Amniotic stem cell (primary cell): Measurements from ENCODE around the gene ANKRD35.
A peak's percentile ranks its signal among the peaks of the same experiment; 100 is the strongest.
"Not testable (repeated sequence)": the region's sequence is repeated elsewhere in the genome, so short reads cannot be mapped to it uniquely, and the experiment has no call there.

Experiments used
- DNase-seq: peaks from one replicate; lab custom pipeline; 2025; lab: John Stamatoyannopoulos, UW

ANKRD35 gene, protein sequence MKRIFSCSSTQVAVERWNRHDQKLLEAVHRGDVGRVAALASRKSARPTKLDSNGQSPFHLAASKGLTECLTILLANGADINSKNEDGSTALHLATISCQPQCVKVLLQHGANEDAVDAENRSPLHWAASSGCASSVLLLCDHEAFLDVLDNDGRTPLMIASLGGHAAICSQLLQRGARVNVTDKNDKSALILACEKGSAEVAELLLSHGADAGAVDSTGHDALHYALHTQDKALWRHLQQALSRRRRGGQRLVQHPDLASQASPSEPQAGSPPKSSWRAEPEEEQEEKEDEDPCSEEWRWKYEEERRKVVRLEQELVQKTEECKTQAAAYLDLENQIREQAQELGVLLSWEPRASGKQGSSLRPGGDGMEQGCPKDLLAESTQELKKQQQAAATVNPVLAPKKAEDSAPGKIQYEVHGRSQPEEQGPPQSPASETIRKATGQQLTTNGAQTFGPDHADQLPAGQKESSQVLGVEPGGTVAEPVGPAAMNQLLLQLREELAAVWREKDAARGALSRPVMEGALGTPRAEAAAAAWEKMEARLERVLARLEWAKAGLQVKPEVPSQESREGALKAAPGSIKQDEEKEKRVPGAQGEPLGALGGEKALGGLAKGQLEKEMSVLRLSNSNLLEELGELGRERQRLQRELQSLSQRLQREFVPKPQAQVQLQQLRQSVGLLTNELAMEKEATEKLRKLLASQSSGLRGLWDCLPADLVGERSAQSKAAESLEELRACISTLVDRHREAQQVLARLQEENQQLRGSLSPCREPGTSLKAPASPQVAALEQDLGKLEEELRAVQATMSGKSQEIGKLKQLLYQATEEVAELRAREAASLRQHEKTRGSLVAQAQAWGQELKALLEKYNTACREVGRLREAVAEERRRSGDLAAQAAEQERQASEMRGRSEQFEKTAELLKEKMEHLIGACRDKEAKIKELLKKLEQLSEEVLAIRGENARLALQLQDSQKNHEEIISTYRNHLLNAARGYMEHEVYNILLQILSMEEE

DNA sequence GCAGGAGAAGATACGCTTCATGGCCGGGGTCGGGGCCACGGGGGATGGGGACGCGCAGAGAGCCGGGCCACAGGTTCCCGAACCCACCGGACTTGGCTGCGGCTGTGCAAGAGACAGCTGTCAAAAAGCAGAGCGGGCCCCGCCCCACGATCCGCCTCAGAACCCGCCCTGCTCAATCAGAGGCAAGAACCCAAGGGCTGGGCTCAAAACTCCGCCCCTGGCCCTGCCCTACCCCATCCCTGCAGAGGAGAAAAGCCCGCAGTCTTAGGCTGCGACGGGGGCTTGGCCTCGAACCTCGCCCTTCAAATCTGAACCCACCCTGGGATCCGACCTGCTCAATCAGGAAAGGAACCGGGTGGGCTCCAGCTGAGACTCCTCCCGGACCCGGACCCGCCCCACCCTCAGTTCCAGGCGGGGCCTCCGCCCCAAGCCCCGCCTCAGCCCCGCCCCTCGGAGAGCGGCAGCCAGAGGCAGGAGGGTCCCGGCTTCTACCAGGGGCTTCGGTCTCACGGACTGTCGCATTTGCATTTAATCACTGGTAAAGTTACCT, at the start of gene ANKRD35:
TSS of gene ANKRD35 (minus strand) at position 129 of the 550 bp plus-strand sequence. CDS start at position 21, 108 bp downstream.
- DNase-seq: peak; percentile 32

DNA sequence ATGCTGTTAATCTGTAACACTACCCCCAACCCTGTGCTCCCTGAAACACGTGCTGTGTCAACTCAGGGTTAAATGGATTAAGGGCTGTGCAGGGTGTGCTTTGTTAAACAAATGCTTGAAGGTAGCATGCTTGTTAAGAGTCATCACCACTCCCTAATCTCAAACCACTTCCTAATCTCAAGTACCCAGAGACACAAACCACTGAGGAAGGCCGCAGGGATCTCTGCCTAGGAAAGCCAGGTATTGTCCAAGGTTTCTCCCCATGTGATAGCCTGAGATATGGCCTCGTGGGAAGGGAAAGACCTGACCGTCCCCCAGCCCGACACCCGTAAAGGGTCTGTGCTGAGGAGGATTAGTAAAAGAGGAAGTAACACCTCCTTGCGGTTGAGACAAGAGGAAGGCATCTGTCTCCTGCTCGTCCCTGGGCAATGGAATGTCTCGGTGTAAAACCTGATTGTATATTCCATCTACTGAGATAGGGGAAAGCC, 46.9 kb upstream of the ANKRD35 start:
- not testable (repeated sequence) for DNase-seq

DNA sequence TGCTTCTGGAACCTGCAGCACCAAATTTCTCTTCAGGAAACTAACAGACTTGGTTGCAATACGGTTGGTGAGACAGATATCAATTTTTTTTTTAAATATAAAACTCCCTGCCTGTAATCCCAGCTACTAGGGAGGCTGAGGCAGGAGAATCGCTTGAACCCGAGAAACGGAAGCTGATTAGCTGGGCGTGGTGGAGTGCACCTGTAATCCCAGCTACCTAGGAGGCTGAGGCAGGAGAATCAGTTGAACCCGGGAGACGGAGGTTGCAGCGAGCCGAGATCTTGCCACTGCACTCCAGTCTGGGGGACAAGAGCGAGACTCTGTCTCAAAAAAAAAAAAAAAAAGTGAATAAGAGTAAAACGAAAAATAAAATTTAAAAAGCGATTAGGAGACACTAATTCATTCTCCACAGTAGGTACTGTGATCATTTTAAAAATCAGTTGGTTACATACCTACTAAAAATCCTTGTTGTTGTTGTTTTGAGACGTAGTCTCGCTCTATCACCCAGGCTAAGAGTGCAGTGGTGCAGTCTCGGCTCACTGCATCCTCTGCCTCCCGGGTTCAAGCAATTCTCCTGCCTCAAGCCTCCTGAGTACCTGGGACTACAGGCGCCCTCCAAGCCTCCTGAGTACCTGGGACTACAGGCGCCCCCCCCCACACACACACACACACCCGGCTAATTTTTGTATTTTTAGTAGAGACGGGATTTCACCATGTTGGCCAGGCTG, 42.4 kb upstream of the ANKRD35 start:
- DNase-seq: no peak

DNA sequence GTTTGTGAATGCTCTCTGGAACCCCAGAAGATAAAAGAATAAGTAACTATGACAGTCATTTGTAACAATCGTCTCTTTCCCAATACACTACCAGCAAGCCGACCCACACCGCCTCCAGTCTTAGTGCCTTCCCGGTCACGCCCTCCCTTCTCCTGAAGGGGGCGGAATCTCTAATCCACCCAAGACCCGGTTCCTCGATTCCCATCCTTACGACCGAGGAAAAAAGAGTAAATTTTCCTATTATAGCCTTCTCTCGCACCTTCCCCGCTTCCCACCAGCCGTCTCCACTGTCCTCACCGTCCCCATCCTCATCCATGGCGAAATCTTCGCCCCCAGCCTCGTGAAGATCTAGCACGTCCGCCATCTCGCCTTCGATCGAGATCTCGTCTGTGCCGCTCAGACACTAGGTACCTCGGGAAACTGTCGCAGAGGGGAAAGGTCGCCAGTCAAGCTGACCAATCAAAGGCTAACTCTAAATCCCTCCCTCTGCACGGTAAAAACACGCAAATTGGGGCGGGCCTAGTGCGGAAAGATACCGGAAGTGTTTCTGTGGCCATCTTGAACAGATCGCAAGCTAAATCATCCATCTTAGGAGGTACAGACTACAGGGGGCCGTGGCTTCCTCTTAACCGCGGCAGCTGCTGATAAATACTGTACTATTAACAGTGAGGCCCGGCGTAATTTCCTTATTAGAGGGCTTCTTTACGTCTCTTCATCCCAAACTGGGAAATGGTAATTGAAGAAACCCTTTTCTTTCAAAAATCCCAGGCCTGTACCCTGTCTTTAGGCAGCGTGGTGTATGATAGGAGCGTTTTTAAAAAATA, 41.6 kb upstream of the ANKRD35 start, which contains the start of gene RBM8A:
TSS of gene RBM8A (minus strand) at position 422 of the 824 bp plus-strand sequence. CDS start at position 364, 58 bp downstream.
- peak; percentile 93 for DNase-seq

DNA sequence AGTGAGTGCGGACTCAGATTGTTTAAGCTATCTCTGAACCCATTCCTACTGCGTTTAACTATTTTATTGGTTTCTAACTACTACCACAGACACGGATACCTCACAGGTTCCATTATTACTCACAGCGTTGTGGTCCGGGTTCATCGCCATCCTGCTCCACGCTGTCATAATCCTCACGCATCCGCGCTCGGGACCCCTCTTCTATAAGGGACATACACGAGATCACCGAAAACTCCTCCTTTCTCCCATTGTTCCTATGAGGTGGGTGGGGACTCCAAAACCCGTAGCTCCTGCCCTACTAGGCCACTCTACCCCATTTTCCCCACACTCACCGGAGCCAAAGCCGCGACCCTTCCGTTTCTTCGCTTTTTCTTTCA, 41.0 kb upstream of the ANKRD35 start:
- no peak for DNase-seq

DNA sequence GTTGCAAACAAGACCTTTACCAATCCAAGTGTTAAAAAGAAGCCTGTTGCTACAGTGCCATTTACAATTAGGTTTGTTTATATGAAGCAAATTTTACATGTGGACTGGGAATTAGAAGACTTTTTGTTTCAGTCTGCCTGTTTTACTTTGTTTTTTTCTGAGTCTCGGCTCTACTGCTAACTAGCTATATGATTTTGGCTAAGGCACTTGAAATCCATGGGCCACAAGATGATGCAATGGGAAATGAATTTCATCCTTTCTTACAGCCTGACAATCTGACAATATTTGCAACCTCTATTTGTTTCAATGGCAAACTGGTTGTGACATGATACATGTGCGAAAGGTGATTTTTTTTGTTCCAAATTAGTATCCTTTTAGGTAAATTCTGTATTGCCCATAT, 36.6 kb upstream of the ANKRD35 start:
- DNase-seq: no peak

DNA sequence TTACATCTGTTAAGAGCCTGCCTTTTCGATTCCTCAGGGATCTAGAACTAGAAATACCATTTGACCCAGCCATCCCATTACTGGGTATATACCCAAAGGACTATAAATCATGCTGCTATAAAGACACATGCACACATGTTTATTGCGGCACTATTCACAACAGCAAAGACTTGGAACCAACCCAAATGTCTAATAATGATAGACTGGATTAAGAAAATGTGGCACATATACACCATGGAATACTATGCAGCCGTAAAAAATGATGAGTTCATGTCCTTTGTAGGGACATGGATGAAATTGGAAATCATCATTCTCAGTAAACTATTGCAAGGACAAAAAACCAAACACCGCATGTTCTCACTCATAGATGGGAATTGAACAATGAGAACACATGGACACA, 34.6 kb upstream of the ANKRD35 start:
- not testable (repeated sequence) for DNase-seq

DNA sequence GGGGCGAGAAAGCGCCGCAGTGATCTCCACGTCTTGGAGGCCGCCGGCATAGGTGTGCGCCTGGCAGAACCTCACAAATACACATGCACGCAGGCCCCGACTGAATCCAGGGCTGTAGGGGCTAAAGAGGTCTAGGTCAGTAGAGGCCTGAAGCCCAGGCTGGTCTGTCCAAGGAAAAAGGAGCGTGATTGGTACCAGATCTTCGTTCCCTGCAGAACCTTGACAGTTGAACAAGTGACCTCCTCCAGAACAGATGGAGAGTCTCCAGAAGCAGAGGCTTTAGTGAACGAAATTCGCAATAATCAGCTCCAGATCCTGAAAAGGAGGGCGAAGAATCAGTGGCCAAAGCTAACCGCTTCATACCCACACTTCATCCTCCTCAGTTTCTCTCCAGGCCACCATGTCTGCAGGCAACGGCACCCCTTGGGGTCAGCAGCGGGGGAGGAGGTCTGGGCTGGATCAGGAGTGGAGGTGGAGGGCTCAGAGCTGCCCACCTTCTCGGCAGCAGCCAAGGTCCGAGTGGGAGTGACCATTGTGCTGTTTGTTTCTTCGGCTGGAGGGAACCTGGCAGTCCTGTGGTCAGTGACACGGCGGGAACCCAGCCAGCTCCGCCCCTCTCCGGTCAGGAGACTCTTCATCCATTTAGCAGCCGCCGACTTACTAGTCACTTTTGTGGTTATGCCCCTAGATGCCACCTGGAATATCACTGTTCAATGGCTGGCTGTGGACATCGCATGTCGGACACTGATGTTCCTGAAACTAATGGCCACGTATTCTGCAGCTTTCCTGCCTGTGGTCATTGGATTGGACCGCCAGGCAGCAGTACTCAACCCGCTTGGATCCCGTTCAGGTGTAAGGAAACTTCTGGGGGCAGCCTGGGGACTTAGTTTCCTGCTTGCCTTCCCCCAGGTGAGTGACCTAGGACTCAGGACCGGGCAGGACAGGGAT, 33.6 kb upstream of the ANKRD35 start:
- DNase-seq: no peak

DNA sequence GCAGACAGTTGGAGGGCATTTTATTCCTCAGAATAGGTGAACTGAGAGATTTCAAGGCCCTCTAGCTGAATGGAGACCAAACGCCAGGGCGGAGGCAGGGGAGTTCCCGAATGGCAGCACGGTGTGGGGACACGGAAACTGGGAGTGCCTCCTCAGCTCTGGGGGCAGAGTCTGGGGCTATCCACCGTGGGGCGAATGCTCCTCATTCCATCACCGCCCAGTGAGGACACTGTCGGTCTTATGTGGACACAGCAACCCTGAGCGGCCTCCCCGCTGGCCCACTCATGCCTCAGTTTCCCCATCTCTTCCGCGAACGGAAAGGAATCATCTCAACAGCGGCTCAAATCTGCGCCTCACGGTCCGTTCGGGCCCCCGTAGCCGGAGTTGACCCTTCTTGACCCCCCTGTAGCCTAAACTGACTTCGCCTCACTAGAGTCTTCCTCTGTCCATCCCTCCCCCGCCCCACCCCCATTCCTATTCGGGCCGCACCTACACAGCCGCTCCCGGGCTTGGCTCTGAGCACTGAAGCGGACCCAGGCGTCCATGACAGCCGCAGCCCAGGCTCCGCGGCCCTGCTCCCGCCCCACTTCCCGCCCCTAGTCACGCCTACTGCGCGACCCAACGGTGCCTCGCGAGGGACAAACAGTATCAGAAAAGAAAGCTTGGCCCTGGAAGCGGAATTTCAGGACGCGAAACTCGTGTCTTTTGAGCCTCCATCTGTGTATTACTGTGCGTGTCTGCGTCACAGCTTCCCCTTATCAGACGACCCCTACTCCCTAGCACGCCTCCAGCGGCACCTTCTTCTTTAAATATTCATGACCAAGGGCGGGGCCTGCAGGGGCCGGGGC, 32.7 kb upstream of the ANKRD35 start, which contains the start of gene PEX11B:
TSS of gene PEX11B (minus strand) at position 574 of the 848 bp plus-strand sequence. CDS start at position 545, 29 bp downstream.
- peak; percentile 88 for DNase-seq

DNA sequence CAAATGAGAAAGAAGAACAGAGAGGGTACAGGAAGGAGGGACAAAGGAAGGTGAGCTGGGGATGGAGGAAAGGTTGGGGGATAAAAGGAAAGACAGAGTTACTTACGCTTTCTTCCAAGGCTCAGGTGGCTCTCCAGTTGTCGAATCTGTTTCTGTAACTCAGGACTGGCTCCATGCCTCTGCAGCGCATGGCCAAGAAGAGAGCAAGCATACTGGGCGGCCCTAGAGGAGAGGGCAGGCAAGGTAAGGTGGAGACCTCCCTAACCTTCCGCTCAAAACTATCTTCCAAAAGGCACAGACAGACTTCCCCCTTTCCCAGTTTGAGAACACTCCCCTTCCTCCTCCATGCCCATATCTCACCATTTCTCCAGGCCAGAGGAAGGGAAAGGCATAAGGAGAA, 31.9 kb upstream of the ANKRD35 start:
- no peak for DNase-seq

DNA sequence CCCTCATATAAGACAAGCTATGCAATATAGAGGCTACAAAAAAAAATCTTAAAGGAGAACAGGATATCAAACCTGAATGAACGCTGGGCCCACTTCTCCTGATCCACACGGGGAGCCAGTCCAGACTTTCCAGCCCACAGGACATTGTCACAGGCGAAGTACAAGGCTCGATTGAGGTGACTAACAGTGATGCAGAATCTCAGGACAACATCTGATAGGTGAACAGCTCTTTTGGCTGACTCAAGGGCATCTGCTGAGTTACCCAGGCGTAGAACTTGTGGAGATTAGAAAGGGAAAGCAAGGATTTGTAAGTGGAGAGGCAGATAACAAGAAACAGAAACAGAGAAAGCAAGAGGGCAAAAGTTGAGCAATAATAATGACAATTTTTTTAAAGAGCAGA, 31.1 kb upstream of the ANKRD35 start:
- DNase-seq: no peak

DNA sequence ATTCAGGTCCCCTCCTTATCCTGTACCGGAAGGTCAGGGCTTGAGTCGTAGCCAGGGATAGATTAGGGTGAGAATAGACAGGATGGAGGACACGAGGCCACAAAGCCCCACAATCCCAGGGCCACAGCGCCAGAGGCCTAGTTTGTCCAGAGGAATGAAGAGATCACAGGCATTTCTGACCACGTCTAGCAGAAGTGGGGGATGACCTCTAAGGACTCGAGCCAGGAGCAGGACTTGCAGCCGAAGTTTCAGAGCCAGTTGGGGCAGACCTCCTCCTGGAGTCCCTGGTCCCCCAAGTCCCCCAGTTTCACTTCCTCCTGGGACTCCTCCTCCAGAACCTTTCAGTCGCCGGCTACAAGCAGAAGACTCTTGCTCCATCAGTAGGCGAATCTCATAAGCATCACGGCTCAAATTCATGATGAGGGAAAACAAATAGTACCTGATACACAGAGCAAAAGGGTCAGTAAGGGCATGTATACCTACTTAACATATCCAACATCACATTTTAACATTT, 26.5 kb upstream of the ANKRD35 start:
- no peak for DNase-seq

DNA sequence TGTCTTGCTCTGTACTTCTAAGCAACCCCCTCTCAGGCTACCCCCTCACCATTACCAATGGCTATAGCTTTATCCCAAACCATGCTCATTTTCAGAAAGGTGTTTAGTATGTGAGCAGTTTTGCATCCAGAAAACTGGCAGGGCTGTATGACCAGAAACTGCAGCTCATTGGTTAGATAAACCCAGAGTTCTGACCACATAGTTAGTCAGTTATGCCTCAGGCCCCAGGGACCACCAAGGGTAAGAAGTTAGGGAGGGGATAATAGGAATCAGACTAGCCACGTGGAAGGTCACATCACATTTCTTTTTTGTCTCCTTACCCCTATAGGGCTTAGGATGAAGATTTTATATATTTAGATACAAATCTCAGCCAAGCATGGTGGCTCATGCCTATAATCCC, 23.0 kb upstream of the ANKRD35 start:
- no peak for DNase-seq

DNA sequence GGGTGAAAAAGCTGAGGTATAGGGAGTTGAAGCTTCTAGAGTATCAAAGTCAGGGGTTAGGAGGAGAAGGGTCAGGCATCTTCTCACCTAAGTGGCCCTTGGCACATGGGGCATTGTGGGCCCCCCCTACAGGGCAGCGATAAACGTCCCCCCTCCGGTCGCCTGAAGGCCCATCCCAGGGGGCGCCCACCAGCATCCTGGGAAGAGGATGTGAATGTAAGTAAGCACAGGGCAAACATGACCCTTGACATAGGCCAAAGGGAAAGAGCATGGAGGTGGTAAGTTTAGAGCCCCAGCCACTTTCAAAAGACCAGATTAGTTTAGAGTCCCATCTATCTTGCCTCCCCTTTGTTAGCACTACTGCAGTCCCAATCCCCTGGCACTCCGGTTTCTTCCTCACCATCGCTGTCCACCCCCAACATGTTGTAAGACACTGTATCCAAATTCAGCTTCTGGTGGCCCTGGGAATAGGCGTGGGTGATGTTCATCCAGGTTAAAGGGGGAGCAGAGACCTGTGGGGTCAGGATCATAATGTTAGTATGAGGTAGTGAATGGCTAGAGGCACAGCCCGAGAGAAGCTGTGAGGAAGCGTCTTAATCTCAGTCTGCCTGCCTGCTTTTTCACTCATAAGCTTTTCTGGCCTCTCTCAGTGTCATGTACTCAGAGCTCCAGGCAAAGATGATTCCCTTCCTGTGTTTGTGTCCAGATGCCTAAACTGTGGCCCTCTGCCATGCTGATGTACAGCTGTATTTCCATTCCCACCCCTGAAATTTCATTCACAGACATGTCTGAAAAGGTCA, 21.5 kb upstream of the ANKRD35 start:
- DNase-seq: no peak

DNA sequence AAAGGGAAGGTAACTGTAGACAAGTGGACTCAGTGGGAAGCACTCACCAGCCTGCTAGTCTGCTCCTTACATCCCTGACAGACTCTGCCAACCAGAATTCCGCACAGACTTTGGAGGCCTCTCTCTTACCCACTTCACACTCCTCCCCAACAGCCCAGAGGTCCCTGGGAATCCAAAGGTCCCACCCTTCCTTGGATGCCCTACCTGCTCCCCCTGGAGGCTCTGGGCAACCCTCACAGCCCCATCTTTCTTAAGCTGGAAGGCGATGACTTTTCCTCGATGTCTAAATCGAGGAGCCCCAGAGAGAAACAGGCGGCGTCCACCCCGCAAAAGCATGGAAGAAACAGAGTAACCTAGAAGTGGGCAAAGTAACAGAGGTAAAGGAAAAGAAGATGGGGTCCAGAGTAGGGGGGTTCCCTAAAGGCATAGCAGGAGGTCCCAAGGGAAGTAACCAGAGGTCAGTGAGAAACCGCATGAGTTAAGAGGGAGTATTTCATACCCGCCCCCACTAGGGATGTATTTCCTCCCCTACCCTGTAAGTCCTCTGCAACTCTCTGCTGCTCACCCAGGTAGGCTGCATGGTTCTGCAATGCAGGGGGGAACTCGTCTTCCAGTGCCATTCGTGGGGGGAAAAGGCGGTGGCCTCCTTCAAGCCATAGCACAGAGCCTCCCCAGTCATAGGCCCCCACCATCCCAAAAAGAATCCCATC, 15.8 kb upstream of the ANKRD35 start:
- DNase-seq: no peak

DNA sequence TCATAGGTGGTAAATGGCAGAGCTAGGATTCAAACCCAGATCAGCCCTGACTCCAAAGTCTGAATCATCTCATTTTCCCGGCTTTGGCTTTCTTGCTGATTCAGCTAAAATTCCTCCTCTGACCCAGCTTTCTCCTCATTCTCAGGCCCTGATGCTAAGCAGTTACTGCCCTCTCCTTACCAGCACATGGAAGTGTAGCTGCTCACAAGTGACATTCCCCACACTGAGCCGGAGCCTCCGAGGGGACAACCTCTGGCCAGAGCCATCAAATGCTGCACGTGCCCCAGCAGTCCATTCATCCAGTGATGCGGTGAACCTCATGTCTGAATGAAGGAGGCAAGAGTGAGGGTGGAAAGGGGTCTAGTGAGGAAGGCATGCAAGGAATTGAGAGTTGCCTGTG, 13.1 kb upstream of the ANKRD35 start:
- DNase-seq: no peak

DNA sequence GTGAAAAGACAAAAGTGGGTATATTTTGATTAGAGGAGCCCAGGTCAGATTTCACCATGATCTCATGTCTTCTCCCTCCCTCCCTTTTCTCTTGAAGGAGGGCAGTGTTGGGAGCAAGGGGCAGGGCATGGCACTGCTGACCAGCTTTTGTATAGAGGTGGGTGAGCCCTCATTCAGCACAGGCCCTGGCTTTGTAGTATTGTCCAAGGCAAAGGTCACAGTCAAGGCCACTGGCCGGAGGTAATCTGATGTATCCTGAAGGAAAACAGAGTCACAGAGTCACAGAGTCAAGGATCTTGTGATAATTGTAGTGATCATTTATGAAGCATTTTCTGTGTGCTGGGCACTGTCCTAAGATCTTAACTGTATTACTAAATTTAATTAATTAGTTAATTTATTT, 12.3 kb upstream of the ANKRD35 start:
- no peak for DNase-seq
